Astrocyte (in vitro differentiated cells and primary cell): ENCODE data around the gene TADA2A.

Experiments
- EZH2 ChIP-seq: IDR thresholded peaks from 2 replicates; pipeline ENCODE4 v1.6.1; 2012; ENCODE audit warnings: mild to moderate bottlenecking, low read length, inconsistent platforms; ENCODE audit not compliant: insufficient read depth
- TF ChIP-seq, protein P1 (sequence below): IDR thresholded peaks from 2 replicates; pipeline ENCODE4 v1.5.1; 2011; ENCODE audit warnings: low read depth, mild to moderate bottlenecking, inconsistent platforms, low read length, moderate library complexity; ENCODE audit not compliant: insufficient read depth

- TF ChIP-seq, protein P1, sequence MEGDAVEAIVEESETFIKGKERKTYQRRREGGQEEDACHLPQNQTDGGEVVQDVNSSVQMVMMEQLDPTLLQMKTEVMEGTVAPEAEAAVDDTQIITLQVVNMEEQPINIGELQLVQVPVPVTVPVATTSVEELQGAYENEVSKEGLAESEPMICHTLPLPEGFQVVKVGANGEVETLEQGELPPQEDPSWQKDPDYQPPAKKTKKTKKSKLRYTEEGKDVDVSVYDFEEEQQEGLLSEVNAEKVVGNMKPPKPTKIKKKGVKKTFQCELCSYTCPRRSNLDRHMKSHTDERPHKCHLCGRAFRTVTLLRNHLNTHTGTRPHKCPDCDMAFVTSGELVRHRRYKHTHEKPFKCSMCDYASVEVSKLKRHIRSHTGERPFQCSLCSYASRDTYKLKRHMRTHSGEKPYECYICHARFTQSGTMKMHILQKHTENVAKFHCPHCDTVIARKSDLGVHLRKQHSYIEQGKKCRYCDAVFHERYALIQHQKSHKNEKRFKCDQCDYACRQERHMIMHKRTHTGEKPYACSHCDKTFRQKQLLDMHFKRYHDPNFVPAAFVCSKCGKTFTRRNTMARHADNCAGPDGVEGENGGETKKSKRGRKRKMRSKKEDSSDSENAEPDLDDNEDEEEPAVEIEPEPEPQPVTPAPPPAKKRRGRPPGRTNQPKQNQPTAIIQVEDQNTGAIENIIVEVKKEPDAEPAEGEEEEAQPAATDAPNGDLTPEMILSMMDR, result no peak
- TF ChIP-seq EZH2, result no peak
These were observed 59.8 kb downstream of the TADA2A start for GRCh38 chr17:37466471-37466870.
